ENCODE results near the gene NPFFR1.

Gene NPFFR1

DNA sequence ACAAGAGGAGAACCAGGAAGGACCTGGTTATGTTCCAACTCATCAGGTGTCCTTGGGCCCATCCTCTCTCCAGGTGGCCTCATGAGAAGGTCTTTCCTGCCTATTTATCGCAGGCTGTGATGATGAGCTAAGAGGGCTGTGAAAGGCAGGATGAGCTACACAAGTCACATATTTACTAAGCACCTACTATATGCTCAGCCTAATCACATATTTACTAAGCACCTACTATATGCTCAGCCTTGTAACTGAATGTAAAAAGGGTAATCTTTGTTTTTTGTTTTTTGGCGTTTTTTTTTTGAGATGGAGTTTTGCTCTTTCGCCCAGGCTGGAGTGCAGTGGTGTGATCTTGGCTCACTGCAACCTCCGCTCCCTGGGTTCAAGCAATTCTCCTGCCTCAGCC is 44.2 kb upstream of the NPFFR1 start:
- H3K4me3 ChIP-seq (ENCODE audit: low read length) = no peak overlapping the region
- no peak for DNase-seq (ENCODE audit: low read depth)
- no peak for TF ChIP-seq CTCF (conservative IDR thresholded peaks at IDR 0.05; ENCODE audit: low read depth, low read length)

- TF ChIP-seq CTCF (conservative IDR thresholded peaks at IDR 0.05; ENCODE audit: low read depth, low read length) = no peak
- no peak for DNase-seq (ENCODE audit: low read depth)
- H3K4me3 ChIP-seq (ENCODE audit: low read length) = no peak overlapping the region
These were observed 41.4 kb upstream of the NPFFR1 start for GRCh38 chr10:70324951-70325781.

DNA sequence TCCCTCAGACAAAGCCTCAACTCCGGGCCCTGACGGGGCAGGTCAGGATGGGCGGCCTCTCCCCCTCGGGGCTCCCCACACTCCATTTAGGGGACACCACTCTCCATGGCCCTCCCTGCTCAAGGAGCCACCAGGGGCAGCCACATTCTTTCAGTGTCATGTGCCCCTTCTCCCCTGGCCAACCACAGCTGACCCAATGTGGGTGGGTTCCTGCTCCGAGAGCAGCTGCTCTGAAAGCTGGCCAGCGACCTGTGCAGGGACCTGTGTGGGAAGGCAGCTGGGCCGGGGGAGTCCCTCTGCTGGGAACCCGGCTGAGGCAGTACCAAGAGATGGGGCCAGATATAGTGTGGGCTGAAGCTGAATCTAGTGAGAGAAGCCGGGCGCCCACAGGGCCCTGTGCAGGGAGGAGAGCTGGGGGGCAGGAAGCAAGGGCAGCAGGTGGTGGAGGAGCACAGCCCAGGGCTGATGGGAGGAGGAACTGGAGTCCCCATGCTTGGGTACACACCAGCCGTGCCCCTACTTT is 40.6 kb upstream of the NPFFR1 start:
- DNase-seq (ENCODE audit: low read depth) = peak; percentile 48
- no peak overlapping the region for H3K4me3 ChIP-seq (ENCODE audit: low read length)
- TF ChIP-seq CTCF (conservative IDR thresholded peaks at IDR 0.05; ENCODE audit: low read depth, low read length) = no peak

DNA sequence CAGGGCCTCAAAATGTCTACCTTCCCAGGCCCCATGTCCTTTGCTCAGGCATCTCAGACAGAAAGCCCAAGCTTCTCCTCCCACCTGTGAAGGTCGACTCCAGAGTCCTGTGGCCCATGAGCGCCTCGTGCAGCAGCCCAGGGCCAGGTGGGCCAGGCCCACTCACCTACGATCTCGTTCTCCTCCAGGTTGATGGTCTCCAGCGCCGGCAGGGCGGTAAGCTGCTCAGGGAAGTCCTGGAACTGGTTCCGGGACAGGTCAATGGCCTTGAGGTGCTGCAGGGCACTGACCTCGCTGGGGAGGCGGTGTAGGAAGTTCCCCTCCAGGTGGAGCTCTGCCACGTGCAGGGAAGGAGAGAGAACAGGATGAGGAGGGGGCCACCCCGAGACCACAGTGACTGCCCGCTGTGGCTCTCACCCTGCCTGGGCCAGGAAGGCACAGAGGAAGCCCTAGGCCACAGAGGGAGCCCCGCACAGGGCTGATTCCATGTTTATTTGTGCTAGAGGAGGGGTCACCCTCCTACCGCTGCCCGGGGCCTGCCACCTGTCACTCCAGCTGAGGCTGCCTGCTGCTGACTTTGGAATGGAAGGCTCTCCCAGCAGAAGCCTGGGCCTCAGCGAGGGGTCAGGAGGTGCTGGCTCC is 40.0 kb upstream of the NPFFR1 start:
- TF ChIP-seq CTCF (conservative IDR thresholded peaks at IDR 0.05; ENCODE audit: low read depth, low read length) = peak; percentile 14
- DNase-seq (ENCODE audit: low read depth) = no peak
- no peak overlapping the region for H3K4me3 ChIP-seq (ENCODE audit: low read length)

- no peak for DNase-seq (ENCODE audit: low read depth)
- no peak for TF ChIP-seq CTCF (conservative IDR thresholded peaks at IDR 0.05; ENCODE audit: low read depth, low read length)
- H3K4me3 ChIP-seq (ENCODE audit: low read length) = no peak overlapping the region
These were observed 39.4 kb upstream of the NPFFR1 start for GRCh38 chr10:70323138-70323696.

DNA sequence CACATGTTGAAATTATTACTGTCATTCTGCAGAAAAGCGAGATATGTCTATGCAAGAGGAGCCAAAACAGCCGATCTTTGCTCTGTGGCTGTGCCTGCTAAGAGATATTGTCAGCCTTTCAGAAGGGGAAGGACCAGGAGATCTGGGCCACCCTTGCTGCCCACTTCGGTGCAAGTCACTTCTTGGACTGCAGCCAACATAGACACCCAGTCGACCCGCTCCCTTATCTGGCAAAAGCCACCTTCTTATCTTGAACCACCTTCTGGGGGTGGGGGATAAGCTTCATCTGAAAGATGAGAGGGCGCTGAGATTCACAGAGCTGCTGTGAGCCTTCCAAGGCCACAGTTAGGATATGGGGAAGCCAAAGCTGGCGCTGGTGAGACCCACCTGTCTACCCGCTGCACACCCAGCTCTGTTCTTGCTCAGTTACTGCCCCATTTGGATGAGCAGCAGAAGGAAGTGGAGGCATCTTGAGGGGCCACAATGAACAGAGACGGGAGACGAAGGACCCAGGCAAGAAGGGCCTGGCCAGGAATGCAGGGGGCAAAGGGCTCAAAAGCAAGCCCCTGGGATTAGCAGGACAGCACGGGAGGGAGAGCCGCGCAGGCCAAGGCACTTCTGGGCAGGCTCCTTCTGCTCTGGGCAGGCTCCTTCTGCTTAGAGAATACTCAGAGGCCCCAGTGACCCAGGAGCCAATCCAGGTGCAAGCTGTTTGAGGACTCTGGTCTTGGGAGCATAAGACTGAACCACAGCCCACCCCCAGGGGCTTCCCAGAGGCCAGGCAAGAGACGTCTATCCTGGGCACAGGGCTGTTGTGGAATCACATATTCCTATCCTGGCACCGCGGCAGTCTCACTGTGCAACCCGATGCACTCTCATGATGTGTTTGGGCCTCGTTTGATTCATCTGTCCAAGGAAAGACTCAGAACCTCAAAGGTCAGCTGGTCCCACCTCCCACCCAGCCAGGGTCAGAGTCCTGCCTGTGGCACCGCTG is 38.4 kb upstream of the NPFFR1 start:
- no peak for DNase-seq (ENCODE audit: low read depth)
- no peak overlapping the region for H3K4me3 ChIP-seq (ENCODE audit: low read length)
- no peak for TF ChIP-seq CTCF (conservative IDR thresholded peaks at IDR 0.05; ENCODE audit: low read depth, low read length)
